GM12892 (cell line): Measurements from ENCODE around the gene PBX1.

Source experiments
- POLR2A ChIP-seq: IDR thresholded peaks from 2 replicates; pipeline ENCODE4 v1.6.1; 2011; ENCODE audit warnings: low read depth, low read length, control low read depth
- POLR2AphosphoS5 ChIP-seq: IDR thresholded peaks from 2 replicates; pipeline ENCODE4 v1.6.1; 2011; ENCODE audit warnings: low read depth, low read length, control low read depth
- TAF1 ChIP-seq: IDR thresholded peaks from 2 replicates; pipeline ENCODE4 v1.6.1; 2011; ENCODE audit warnings: low read depth, mild to moderate bottlenecking, control low read depth, low read length, borderline replicate concordance

DNA sequence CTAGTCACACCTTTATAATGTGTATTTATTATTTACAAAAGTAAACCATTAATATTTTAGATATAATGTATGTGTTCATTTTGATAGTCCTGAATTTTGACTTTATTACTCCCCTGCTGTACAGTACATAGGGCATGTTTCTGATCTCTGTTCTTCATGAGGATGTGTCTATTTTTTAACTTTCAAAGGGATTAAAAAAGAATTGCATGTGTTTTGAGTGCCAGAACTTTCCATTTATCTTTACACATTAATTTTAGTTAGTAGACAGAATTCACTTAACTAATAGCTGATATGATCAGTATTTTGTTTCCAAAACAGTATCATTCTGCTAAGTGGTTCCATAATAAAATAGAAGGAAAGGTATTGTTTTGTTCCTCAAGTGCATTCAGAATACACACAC lies 3.1 kb downstream of the PBX1 start:
- TF ChIP-seq POLR2A, result no peak
- TF ChIP-seq TAF1, result no peak
- TF ChIP-seq POLR2AphosphoS5, result no peak
